TTC549 (cell line): ENCODE results near the gene RNF166.

Source experiments
- FAIRE-seq: peaks from 2 replicates; lab custom pipeline; 2012; peaks lifted over from hg19 to GRCh38; lab: Jason Lieb, UNC

RNF166 gene

DNA sequence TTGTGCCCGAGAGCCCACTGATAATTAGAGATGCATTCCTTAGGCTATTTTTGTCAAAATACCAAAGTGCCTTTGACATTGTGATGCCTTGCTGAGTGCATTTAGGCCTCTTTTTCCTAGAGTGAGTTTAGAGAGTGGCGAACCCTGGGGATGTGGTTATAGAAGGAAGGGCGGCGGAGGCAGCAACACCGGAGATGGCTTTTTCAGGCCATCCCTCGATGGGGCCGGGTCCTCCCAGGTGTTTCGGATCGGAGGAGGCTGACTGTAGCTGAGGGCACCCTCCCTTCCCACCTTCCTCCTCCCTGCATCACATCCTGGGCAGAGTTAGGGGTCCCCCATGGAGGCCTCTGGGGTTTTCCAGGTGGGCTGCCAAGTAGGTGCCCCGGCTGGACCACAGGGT is 13.3 kb downstream of the RNF166 start:
- no peak for FAIRE-seq

DNA sequence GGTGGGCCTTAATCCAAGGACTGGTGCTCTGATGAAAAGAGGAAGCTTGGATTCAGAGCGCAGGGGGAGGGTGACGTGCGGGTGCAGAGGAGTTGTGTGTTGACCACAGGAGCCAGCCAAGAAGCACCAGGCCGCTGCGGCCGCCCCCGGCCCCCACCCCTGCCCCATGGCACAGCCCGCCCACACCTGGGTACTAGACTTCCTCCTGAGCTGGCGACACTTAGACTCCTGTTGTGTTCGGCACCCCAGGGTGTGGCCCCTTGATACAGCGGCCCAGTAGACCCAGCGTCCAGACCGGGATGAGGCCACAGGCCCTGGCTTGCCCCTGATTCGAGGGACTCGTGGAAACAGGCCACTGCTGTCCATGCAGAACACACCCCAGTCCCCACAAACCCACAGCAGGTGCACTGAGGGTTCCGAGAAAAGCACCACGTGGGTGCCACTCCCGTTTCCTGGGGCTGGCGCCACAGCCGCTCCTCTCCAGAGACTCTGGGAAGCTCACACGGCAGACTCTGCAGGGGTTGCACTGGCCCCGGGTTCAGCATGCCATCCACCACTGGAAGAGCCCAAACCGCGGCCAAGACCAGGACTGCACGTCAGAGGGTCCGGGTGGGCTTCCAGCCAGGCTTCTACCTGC is 14.2 kb downstream of the RNF166 start:
- no peak for FAIRE-seq

DNA sequence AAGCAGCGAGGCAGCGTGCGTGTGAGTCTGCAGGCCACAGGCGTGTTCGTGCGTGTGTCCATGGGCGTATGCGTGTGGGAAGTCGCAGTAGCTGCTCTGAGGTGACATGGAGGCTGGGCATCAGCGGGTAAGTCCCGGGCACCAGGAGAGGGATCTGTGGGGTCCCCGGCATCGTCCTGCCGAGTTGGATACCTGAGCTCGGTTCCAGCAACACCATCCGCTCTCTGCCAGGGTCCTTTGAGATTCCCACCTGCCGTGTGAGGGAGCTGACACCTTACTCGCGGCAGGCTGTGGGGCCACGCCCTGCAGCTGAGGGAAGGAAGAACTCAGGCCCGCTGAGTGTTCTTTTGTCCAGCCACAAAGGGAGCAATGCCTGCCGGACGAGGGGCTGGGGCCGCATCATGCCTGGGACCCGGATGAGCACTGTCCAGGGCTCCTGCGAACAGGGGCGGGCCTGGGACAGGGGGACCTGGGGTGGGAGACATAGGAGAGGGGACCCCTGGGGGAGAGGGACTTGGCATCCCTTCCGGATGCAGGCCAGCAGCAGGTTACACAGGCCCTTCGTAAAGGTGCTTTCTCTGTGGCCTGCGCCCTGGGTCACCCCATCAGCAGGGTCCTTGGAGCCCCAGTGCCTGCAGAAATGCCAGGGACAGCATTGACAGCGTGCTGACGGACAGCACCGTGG is 14.9 kb downstream of the RNF166 start:
- no peak for FAIRE-seq

DNA sequence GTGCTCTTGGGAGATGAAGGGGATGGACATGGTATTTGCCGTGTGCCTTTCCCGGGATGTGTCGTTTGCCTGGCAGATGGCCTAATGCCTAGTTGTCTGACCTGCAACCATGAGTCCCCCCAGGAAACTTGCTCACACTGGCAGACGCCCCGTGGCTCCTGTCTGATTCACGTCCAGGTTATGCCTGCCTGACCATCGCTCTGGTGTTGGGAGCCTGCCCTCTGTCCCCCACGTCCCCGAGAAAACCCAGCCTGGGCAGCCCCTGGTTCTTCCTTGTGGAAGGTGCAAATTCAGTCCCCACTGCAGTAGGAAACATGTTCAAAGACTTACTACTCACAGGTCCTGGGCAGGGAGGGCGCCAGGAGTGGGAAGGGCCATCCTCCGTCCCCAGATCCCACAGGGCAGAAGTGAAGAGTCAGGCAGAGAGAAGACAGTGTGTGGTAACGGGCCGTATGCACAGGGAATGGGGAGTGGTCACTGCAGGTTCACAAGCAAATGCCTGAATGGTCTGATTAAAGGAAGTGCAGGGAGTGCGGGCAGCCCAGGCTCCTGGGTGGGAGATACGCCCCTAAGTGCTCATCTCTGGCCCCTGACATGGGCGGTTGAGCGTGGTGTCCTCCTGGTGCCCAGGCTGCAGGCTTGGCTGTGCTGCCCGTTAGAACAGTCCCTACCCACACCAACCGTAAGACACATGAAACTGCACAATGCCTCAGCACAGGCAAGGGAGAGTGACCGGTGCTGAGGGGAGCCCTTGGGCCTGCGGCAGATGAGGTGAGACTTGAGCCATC is 15.7 kb downstream of the RNF166 start:
- no peak for FAIRE-seq

DNA sequence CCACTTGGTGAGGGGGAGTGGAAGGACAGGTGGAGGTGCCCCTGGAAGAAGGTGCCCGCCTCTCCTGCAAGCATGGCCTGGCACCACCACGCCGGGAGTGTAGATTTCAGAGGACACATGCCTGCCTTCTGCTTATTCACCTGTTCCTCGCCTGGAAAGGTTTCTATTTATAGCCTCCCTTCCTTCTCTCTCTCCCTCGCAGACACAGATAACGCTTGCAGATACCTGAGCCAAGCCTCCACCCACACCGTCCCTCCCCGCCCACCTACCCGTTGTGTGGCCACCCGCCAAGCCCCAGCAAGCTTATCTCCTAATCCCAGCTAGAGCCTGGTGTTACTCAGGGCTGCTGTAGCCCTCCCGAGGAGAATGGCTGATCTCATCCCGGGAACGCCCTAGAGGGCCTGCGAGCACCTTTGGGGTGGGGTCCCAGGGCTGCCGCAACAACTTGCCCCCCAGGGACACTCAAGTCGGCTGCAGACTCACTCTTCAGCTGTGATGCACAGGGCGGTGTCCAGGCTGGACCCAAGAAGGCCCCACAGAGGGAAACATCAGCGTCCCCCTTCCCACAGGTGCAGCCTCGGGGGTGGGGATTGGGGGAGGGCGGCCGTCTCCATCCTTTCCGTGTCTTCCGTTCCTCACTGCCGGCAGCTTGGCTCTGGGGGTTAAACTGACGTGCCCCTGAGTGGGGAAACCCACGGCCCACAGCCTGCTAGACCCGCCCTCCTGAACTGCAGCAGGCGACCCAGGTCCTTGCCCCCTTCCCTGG is 18.0 kb downstream of the RNF166 start:
- FAIRE-seq, result no peak

DNA sequence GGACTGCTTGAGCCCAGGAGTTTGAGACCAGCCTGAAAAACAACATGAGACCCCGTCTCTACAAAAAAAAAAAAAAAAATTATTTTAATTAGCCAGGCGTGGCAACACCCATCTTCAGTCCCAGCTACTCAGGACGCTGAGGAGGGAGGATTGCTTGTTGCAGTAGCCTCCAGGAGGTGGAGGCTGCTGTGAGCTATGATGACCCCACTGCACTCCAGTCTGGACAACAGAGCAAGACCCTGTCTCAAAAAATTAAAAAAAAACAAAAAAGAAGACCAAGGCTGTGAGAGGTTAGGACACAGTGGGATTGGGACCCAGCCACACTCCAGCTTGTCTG is 18.6 kb downstream of the RNF166 start:
- FAIRE-seq, result no peak

DNA sequence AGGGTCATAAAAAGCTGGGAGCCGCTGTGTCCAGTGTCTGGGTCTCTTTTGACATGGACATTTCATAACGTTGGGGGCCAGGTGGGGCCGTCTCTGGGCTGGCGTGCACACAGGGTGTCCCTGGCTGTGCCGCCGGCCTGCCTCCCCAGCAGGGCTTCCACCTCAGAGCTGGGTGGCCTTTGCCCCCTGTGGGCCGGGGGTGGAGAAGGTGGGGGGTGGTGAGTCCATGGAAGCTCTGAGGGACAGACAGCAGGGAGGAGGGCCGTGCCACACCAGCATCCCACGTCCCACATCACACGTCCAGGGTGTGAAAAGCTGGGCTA is 19.0 kb downstream of the RNF166 start:
- no peak for FAIRE-seq

DNA sequence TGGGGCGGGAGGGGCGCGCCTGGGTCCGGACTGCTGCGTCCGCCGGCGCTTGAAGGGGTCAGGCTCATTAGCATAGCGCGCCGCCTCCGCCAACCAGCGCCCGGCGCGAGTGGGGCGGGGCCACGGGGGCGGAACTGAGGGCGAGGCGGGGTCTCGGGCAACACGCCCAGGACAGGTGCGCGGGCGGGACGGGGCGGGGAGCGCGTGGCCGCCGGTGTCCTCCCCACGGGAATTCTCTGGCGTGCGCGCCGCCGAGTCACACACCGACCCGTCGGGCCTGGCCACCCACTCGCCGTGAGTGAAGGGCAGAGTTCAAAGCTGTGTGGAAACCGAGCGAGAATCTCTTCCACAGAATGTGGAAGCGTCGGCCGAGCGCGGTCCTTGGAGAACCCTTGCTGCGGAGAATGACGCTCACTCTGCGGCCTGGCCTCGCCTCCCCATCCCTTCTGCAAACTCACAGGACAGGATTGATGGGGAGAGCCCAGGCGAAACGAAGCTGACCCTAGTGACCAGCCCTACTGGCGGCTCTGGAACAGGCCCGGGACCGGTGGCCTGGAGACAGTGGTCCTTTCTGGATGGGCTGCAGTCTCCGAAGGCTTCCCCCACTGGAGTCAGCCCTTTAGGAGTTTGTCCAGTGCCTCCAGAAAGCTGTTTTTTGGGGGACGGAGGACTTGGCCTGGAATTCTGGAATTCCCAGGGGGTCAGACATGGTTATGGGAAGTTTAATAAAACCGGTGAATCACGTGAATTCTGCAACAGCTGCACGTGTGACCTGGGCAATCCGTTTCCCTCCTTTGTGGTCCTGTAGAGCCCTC is 19.6 kb downstream of the RNF166 start, which contains the start of gene SNAI3:
Gene SNAI3 (minus strand): TSS at position 69 of the 815 bp plus-strand sequence. CDS start 101 bp downstream, outside the sequence.
- FAIRE-seq, result no peak

DNA sequence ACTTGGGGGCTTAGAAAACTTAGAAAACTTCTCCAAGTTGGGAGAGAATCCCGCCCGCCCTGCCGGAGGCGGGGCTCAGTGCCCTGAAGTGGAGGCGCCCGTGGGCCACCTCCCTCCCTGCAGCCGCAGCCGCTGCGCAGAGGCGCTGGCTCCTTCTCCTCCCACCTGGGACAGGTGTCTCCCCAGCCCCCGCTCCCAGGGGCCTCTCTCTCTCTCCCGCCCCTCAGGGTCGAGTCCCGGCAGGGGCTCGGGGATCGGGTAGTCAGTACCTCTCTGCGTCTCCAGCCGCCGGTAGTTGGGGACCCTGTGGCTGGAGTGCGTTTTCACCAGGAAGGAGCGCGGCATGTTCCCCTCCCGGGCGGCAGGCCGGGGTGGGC is 20.2 kb downstream of the RNF166 start:
- no peak for FAIRE-seq

DNA sequence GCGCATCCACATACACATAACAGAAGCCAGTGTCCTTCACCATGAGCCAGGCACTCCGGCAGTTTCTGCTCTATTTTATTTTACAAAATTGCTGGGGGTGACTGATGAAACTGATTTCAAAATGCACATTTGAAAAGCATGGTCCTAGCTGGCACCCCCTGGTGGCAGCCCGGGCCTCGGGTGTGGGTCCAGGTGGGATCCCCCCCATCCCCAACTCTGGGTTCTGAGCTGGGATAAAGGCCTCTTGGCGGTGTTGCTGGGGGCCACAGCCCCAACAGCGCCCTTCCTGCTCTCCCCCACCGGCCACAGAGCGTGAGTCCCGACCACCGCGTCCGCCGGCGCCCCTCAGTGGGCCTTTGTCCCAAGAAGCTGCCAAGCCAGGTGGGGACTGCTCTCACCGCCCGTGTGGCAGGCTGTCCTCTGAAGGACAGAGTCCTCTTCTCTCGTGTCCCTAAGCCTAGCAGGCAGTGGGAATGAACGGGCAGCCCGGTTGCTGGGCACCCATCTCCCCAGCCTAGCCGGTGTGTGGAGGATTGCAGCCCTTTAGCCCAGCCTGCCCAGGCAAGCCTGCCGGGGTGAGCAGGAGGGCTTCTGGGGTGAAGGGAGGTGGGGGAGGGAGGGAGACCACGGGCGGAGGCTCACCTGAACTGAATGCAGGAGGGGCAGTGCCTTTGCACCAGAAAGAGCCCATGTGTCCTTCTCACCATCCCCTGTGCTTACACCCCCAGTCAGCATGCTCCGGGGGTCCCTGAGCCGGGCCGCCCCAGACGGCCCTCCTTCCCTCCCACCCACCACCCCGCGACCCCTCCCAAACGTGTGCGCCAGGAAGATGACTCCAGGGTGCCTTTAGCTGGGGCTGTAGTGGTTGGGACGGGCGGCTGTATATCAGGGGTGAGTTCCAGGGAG is 20.8 kb downstream of the RNF166 start:
- FAIRE-seq, result no peak

DNA sequence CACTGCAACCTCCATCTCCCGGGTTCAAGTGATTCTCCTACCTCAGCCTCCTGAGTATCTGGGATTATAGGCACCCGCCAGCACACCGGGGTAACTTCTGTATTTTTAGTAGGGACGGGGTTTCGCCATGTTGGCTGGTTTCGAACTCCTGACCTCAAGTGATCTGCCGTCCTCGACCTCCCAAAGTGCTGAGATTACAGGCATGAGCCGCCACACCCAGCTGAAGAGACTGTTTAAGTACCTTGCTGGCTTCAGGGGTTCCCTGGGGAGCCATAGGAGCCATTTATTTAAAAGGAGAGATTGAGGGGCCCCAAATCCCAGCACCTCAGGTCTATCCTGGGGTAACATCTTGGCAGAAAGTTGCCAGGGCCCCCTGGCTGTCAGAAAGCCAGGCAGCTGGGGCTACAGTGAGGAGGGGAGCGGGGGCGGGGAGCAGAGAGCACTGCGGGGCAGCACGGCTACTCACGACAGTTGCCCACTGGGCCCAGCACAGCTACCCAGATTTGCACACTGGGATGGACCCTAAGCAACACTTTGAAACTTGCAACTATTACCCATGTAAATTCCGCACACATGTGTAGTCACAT is 21.5 kb downstream of the RNF166 start:
- no peak for FAIRE-seq

DNA sequence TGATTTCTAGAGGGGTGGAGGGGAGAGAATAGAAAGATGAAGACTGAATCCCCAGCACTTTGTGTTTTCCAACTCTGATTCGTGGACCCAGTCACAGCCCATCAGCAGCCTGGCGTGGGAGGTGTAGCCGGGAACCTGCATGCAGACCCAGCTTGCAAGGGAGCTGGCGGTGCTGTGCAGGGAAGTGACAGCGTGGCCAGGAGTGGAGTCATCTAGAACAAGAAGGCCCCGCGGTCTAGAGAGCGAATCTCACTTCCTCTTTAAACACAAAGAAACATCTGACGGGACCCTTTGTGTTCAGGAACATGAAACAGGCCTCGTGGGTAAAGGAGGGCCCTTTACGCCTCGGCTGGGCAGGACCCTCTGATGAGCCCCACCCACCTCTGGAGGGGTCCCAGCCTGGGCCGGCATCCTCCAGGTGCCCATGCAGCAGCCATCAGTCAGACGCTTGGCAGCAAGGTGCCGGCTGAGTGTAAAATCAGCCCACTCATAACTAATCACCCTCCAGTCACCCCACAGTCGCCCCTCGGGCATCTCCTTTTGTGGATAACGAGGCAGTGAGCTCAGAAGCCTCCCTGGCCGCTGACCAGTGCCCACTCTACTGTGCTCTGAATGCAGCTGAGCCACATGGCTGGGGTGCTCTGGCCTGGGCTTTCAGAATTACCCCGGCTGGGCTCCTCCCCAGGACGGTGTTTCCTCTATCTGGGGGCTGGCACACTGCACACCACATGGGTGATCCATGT is 24.3 kb downstream of the RNF166 start:
- no peak for FAIRE-seq

DNA sequence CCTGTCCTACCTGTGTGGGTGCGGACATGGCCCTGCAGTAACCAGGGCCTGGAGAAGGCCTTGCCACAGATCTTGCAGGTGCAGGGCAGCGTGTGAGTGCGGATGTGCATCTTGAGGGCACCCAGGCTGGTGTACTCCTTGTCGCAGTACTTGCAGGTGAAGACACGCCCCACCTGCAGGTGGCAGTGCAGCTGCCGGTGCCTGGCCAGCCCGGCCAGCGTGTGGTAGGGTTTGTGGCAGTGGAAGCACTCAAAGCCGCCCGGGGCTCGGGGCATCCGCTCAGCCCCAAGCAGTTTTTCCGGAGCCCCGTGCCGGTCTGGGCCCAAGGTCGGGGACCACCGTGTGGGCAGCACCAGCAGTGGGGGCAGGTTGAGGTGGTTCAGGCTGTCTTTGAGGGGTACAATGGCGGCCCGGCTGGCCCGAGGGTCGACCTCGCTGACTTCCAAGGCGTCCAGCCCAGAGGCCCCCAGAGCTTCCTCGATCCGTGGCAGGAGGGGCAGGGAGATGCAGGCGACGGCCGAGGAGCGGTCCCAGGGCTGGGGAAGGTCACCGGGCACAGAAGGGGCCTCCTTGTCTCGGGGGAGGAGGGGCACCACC is 25.0 kb downstream of the RNF166 start:
- no peak for FAIRE-seq

DNA sequence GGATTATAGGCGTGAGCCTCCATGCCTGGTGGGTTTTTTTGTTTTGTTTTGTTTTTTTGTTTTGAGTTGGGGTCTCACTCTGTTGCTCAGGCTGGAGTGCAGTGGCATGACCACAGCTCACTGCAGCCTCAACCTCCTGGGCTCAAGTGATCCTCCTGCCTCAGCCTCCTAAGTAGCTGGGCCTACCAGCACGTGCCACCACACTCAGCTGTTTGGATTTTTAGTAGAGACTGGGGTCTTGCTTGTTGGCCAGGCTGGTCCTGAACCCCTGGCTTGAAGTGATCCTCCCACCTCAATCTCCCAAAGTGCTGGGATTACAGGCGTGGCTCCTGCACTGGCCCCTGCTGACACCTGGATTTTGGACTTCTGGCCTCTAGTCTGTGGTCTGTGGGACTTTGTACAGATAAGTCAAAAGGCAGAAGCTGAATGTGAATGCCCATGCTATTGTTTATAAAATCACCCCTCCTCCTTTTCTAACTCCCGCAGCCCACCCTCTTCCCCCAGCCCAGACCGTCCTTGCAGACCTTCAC is 25.6 kb downstream of the RNF166 start:
- FAIRE-seq, result no peak

DNA sequence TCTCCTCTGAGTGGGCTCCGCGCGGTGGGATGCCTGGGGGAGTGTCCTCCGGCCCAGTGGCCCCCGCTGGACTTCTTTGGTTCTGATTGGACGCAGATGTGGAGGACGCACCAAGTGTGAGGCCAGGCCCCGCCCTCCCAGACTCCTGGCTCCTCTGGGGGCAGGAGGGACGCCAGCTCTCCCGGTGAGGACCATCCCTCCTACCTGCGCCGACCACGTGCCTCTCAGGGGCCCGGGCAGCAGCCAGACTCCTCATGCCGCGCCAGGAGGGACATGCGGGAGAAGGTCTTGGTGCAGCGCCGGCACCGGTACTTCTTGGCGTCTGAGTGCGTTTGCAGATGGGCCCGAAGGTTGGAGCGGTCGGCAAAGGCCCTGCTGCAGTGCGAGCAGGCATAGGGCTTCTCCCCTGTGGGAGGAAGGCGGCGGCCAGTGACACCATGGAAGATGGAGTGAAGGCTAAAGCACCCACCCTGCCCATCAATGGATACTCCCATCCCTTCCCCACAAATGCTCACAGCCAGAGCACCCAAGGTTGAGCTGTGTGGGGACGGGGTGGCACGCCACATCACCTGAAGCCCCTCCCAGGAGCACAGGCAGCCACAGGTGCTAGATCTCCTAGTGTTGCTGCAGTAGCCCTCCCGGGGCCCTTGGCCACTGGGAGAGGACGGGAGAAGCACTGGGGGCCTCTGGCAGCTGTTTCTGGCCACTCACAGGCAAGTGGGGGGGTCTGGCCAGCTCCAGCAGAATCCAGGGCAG is 27.8 kb downstream of the RNF166 start:
- FAIRE-seq, result no peak

DNA sequence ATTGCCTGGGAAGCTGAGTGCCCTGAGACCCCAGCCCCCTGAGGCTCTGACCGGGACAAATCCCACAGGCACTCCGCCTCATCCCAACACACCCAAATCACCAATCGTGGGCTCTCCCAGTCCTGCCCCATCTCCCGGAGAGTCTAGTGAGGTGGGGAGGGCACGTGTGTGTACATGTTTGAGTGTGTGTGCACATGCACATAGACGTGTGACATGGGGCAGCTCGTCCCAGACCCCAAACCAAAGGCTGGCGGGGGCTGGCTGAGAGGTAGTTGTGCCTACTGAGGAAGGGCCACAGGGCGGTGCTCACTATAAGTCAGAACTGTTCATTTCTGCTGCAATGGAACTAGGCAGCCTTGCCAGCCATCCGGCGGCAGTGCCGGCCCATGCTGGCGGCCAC is 28.5 kb downstream of the RNF166 start:
- FAIRE-seq, result no peak

DNA sequence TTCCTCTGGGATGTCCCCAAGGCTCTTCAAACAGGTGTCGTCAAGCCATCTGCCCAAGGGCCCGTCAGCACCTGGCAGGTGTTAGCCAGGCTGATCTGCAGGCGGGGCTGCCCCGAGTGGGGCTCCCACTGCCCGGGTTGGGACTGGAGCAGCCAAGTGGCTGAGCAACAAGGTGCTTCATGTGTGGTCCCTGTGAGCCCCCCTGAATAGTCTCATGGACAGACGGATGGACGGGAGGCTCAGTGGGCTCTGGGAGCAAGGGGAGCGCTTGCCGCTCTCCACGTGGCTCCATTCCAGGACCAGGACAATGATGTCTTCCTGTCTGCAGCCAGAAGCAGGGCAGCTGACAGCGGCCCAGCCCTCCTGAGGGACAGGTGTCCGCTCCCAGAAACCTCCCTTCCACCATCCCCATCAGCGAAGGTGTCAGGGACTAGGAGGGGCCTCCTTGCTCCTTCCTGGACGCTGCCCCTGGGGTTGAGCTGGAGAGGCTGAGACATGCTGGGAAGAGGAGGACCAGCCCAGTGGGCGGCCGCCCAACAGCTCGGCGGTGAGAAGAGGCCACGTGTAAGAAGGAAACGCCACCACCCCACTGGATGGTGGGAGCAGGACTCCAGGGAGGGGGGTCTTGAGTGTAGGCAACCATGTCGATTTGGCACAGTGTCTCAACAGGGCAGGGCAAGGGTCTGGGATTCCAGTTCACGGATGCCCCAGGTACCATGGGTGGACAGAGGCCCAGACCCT is 29.5 kb downstream of the RNF166 start:
- no peak for FAIRE-seq
